GM18909 (cell line): ENCODE measurements around the gene PBX3.
A peak's percentile ranks its signal among the peaks of the same experiment; 100 is the strongest.

Source experiments
- ATAC-seq: cut with Tn5 transposase; IDR thresholded peaks from one replicate; pipeline ENCODE4 v1.9.1; 2021; ENCODE audit warnings: mild to moderate bottlenecking; ENCODE audit not compliant: unreplicated experiment, poor library complexity

The PBX3 gene

GRCh38 chr9:125747053-125747764, at the start of gene PBX3:
Gene PBX3 (plus strand): TSS chr9:125747373.
- ATAC-seq, result peak; percentile 17

- ATAC-seq, result no peak
Measured at GRCh38 chr9:125699870-125700269, 47.3 kb upstream of the PBX3 start.

GRCh38 chr9:125700791-125701190, 46.4 kb upstream of the PBX3 start:
- peak; percentile 84 for ATAC-seq

GRCh38 chr9:125701351-125701750, 45.8 kb upstream of the PBX3 start:
- ATAC-seq, result no peak

- no peak for ATAC-seq
Measured at GRCh38 chr9:125703662-125704061, 43.5 kb upstream of the PBX3 start.

GRCh38 chr9:125705893-125706292, 41.3 kb upstream of the PBX3 start:
- ATAC-seq, result no peak

GRCh38 chr9:125706651-125707471, 40.3 kb upstream of the PBX3 start, which contains the start of gene MAPKAP1:
Gene MAPKAP1 (minus strand): TSS chr9:125707208. CDS start chr9:125672574, 34,634 bp downstream.
- peak; percentile 96 for ATAC-seq

- no peak for ATAC-seq
Measured at GRCh38 chr9:125707472-125707804, 39.7 kb upstream of the PBX3 start.

GRCh38 chr9:125726456-125727132, 20.6 kb upstream of the PBX3 start:
- ATAC-seq, result no peak

- ATAC-seq, result no peak
Measured at GRCh38 chr9:125730168-125730567, 17.0 kb upstream of the PBX3 start.

- ATAC-seq, result no peak
Measured at GRCh38 chr9:125732562-125732961, 14.6 kb upstream of the PBX3 start.

GRCh38 chr9:125739436-125739835, 7.7 kb upstream of the PBX3 start:
- ATAC-seq, result no peak

- no peak for ATAC-seq
Measured at GRCh38 chr9:125742657-125743056, 4.5 kb upstream of the PBX3 start.

GRCh38 chr9:125743682-125744428, 3.3 kb upstream of the PBX3 start:
- ATAC-seq, result no peak

- no peak for ATAC-seq
Measured at GRCh38 chr9:125744616-125745015, 2.6 kb upstream of the PBX3 start.

- no peak for ATAC-seq
Measured at GRCh38 chr9:125745018-125745417, 2.2 kb upstream of the PBX3 start.

- no peak for ATAC-seq
Measured at GRCh38 chr9:125745682-125746016, 1.5 kb upstream of the PBX3 start.

- peak; percentile 72 for ATAC-seq
Measured at GRCh38 chr9:125746017-125746773, 978 bp upstream of the PBX3 start.

- no peak for ATAC-seq
Measured at GRCh38 chr9:125746774-125747052, 460 bp upstream of the PBX3 start.
